ENCODE data around the gene FBXL13. TPM values are rescaled to one million over a fixed set of nuclear protein-coding genes. Genes with fewer than 3 reads are reported as not detected.

FBXL13 gene
- total RNA-seq, 1 donor from 2014 or later, result 4.7 TPM

DNA sequence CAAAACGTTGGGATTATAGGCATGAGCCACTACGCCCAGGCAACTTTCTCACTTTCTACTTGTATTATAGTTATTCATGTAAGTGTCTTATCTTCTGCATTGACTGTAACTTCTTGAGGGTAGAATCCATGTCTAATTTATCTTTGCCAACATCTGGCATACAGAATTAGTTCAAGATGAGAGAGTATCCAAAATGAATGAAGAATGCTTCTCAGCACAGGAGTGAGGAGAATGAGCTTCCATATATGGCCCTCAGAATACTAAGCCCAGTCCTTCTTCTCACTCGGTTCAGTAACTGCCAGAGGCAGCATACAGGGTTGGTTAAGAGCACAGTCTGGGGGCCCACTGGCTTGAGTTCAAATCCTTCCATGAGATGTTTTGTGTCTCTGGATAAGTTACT, 236.8 kb downstream of the FBXL13 start:
- peak overlapping the region; percentile 28 for H3K27ac Mint-ChIP-seq
- H3K9me3 Mint-ChIP-seq, result peaks cover 8% of the 10 kb centered on the region
- no peaks in the 10 kb centered on the region for H3K27me3 Mint-ChIP-seq (ENCODE audit: low read depth)
- TF ChIP-seq, protein P1, sequence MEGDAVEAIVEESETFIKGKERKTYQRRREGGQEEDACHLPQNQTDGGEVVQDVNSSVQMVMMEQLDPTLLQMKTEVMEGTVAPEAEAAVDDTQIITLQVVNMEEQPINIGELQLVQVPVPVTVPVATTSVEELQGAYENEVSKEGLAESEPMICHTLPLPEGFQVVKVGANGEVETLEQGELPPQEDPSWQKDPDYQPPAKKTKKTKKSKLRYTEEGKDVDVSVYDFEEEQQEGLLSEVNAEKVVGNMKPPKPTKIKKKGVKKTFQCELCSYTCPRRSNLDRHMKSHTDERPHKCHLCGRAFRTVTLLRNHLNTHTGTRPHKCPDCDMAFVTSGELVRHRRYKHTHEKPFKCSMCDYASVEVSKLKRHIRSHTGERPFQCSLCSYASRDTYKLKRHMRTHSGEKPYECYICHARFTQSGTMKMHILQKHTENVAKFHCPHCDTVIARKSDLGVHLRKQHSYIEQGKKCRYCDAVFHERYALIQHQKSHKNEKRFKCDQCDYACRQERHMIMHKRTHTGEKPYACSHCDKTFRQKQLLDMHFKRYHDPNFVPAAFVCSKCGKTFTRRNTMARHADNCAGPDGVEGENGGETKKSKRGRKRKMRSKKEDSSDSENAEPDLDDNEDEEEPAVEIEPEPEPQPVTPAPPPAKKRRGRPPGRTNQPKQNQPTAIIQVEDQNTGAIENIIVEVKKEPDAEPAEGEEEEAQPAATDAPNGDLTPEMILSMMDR (IDR thresholded peaks at IDR 0.05; ENCODE audit: unreplicated experiment), result no peak
- no peak overlapping the region for H3K4me3 Mint-ChIP-seq
- peaks cover 37% of the 10 kb centered on the region for H3K4me1 Mint-ChIP-seq
- DNase-seq (ENCODE audit: low spot score in 2 of 2, unreplicated experiment in 2 of 2), result no peak
- peaks cover 9% of the 10 kb centered on the region for H3K36me3 Mint-ChIP-seq

DNA sequence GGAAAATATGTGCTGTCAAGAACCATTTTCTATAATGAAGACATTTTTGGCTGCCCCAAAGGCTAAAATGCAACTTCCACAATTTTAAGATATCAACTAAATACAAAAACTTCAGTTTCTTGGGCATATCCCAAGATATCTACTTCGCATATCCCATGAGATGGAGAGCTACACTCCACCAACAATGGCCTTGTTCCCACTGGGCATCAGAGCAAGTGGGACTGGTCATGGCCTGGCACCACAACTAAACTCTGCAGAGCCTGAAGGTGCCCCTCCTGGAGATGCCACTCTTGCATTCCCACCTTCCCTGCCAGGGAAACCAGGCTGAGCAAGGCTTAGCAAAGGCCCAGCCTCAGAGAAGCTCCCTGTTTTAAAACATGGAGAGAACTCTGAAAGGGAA, 237.6 kb downstream of the FBXL13 start:
- Mint-ChIP-seq H3K4me3 (no peak overlapping the region), H3K4me1 (peaks cover 42% of the 10 kb centered on the region), H3K27me3 (ENCODE audit: low read depth) (no peaks in the 10 kb centered on the region), H3K27ac (peak overlapping the region; percentile 90), H3K9me3 (peaks cover 1% of the 10 kb centered on the region), H3K36me3 (peaks cover 1% of the 10 kb centered on the region)
- TF ChIP-seq, protein P1 (IDR thresholded peaks at IDR 0.05; ENCODE audit: unreplicated experiment), result no peak
- no peak for DNase-seq (ENCODE audit: low spot score in 2 of 2, unreplicated experiment in 2 of 2)

- H3K36me3 Mint-ChIP-seq, result no peaks in the 10 kb centered on the region
- no peak overlapping the region for H3K4me3 Mint-ChIP-seq
- H3K27me3 Mint-ChIP-seq (ENCODE audit: low read depth), result no peaks in the 10 kb centered on the region
- DNase-seq (ENCODE audit: low spot score in 2 of 2, unreplicated experiment in 2 of 2), result no peak
- H3K4me1 Mint-ChIP-seq, result peaks cover 39% of the 10 kb centered on the region
- TF ChIP-seq, protein P1 (IDR thresholded peaks at IDR 0.05; ENCODE audit: unreplicated experiment), result no peak
- no peaks in the 10 kb centered on the region for H3K9me3 Mint-ChIP-seq
- peak overlapping the region; percentile 90 for H3K27ac Mint-ChIP-seq
Measured at GRCh38 chr7:102836191-102836919, 238.2 kb downstream of the FBXL13 start.

DNA sequence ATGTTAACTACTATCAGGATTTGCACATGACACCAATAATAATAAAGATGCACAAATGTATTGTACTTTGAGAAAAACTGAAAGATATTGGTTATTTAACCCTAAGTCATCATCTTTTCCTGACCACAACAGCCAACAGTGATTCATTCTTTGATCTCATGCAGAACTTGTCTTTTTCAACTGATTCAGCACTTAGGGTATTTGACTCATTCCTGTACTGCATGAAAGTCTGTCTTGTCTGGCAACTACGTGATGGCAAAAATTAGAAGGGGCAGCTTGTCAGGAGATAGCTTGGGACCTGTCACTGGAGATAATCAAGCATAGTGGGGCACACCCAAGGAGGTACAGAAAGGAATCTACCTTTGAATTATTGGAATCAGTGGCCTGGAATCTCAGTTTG, 239.6 kb downstream of the FBXL13 start:
- Mint-ChIP-seq H3K27ac (peak overlapping the region; percentile 56), H3K4me3 (no peak overlapping the region), H3K4me1 (peaks cover 29% of the 10 kb centered on the region), H3K9me3 (no peaks in the 10 kb centered on the region), H3K27me3 (ENCODE audit: low read depth) (no peaks in the 10 kb centered on the region), H3K36me3 (peaks cover under 1% of the 10 kb centered on the region)
- TF ChIP-seq, protein P1 (IDR thresholded peaks at IDR 0.05; ENCODE audit: unreplicated experiment), result no peak
- no peak for DNase-seq (ENCODE audit: low spot score in 2 of 2, unreplicated experiment in 2 of 2)

GRCh38 chr7:102834466-102834865, 240.1 kb downstream of the FBXL13 start:
- no peaks in the 10 kb centered on the region for H3K9me3 Mint-ChIP-seq
- H3K4me3 Mint-ChIP-seq, result no peak overlapping the region
- DNase-seq (ENCODE audit: low spot score in 2 of 2, unreplicated experiment in 2 of 2), result no peak
- peaks cover 4% of the 10 kb centered on the region for H3K36me3 Mint-ChIP-seq
- no peak overlapping the region for H3K27ac Mint-ChIP-seq
- TF ChIP-seq, protein P1 (IDR thresholded peaks at IDR 0.05; ENCODE audit: unreplicated experiment), result no peak
- peaks cover 32% of the 10 kb centered on the region for H3K4me1 Mint-ChIP-seq
- no peaks in the 10 kb centered on the region for H3K27me3 Mint-ChIP-seq (ENCODE audit: low read depth)
